ENCODE measurements around the gene MED12.

DNA sequence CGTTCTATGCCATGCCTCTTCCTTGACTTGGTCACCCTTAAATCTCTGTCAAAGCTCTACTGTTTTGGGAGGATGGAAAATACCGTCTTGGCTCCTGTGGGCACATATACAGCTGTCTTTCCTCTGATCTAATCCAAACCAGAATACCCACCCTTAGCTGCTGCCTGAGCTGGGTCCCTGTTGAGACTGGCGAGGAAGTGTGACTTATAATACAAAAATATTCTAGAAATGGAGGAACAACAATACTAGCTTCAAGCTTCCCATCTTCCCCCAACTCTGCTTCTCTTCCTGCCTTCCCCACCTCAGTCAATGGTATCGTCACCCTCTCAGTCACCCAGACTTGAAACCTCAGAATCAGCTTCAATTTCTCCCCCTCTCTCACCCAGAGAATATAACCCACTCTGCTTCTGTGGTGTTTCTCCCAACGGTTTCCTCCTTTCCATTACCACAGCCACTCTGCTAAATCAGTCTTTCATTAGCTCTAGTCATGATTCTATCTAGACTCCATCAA is 6.4 kb upstream of the MED12 start:
- TF ChIP-seq POLR2AphosphoS5 (IDR thresholded peaks at IDR 0.05) (no peak), CTCF (IDR thresholded peaks at IDR 0.05) (no peak)
